ENCODE data around the gene AIF1. TPM values are rescaled to one million over a fixed set of nuclear protein-coding genes. Genes with fewer than 3 reads are reported as not detected.
"Not testable (repeated sequence)": the region's sequence is repeated elsewhere in the genome, so short reads cannot be mapped to it uniquely, and the experiment has no call there.

The AIF1 gene
- polyA plus RNA-seq, 3 donors: 63.3 to 80.6 (median 78.2) TPM

DNA sequence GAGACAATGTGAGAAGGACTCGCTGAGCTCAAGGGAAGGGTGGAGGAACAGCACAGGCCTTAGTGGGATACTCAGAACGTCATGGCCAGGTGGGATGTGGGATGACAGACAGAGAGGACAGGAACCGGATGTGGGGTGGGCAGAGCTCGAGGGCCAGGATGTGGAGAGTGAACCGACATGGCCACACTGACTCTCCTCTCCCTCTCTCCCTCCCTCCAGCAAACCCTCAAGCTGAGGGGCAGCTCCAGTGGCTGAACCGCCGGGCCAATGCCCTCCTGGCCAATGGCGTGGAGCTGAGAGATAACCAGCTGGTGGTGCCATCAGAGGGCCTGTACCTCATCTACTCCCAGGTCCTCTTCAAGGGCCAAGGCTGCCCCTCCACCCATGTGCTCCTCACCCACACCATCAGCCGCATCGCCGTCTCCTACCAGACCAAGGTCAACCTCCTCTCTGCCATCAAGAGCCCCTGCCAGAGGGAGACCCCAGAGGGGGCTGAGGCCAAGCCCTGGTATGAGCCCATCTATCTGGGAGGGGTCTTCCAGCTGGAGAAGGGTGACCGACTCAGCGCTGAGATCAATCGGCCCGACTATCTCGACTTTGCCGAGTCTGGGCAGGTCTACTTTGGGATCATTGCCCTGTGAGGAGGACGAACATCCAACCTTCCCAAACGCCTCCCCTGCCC is 38.0 kb upstream of the AIF1 start:
- DNase-seq (ENCODE audit: extremely low read depth in 1 of 11, low read depth in 9 of 11, low spot score in 4 of 11): no peak

DNA sequence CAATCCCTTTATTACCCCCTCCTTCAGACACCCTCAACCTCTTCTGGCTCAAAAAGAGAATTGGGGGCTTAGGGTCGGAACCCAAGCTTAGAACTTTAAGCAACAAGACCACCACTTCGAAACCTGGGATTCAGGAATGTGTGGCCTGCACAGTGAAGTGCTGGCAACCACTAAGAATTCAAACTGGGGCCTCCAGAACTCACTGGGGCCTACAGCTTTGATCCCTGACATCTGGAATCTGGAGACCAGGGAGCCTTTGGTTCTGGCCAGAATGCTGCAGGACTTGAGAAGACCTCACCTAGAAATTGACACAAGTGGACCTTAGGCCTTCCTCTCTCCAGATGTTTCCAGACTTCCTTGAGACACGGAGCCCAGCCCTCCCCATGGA is 37.5 kb upstream of the AIF1 start:
- DNase-seq (ENCODE audit: extremely low read depth in 1 of 11, low read depth in 9 of 11, low spot score in 4 of 11): no peak

DNA sequence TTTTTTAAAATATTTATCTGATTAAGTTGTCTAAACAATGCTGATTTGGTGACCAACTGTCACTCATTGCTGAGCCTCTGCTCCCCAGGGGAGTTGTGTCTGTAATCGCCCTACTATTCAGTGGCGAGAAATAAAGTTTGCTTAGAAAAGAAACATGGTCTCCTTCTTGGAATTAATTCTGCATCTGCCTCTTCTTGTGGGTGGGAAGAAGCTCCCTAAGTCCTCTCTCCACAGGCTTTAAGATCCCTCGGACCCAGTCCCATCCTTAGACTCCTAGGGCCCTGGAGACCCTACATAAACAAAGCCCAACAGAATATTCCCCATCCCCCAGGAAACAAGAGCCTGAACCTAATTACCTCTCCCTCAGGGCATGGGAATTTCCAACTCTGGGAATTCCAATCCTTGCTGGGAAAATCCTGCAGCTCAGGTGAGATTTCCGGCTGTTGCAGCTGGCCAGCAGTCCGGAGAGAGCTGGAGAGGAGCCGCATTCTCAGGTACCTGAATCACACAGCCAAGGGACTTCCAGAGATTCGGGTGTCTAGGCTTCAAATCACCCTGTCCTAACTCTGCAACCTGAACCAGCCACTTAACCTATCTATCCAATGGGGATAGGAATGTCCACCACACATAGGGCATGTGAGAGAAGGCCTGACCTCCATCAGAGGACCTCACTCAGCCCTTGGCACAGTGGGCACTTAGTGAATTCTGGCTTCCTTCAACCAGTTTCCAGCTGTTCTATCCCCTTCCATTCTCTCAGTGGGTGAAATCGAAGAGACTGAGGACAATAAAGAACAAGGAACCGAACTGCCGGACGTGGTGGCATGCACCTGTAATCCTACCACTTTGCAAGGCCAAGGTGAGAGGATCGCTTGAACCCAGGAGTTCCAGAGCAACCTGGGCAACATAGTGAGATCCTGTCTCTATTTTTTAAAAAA is 36.6 kb upstream of the AIF1 start:
- DNase-seq (ENCODE audit: extremely low read depth in 1 of 11, low read depth in 9 of 11, low spot score in 4 of 11): no peak

DNA sequence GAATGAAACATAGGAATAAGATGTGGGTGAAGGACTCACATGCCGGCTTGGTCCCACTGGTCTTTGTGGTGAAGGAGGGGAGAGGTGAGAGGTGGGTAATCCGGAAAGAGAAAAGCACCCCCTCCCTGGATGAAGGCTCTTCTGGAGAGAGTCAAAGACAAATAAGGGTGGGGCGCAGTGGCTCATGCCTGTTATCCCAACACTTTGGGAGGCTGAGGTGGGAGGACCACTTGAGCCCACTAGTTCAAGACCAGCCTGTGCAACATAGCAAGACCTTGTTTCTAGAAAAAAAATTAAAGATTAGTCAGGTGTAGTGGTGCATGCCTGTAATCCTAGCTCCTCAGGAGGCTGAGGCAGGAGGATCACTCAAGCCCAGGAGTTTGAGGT is 35.9 kb upstream of the AIF1 start:
- DNase-seq (ENCODE audit: extremely low read depth in 1 of 11, low read depth in 9 of 11, low spot score in 4 of 11): no peak

DNA sequence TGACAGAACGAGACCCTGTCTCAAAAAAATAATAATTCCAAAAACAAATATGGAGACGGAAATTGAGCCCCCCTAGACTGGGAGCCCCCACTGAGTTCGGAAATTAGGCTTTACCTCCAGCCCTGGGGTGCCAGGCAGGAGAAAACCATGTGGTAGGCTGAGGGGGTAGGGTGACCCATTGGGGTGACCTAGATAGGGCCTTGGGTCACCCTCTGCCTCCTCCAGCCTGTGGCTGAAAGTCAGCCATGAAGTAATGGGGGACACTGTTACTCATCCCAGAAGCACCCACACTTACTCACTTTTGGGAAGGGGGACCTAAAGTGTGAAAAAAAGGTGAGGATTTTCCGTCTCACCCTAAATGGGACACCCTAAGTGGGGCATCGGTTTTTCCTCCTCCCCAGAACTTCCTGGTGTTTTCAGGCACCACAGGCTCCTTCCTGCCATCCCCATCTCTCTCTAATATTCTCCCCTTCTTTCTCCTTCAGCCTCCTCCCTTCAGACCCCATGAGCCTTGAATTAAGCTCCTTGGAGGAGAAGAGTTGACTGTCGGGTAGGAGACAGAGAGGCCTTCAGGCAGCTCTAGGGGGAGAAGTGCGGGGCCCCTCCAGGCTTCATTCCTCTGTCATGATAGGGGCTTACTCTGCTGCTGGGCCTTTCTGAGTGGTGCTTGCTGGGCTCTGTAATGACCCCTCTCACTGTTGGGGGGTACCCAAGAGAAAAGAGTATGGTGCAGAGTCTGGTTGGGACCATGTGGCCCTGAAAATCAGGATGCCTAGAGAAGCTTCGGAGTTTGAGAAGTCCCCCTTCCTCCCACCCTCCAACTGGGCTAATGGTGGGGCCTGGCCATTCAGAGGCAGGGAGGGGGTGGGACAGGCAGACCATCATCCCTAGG is 35.2 kb upstream of the AIF1 start:
- DNase-seq (ENCODE audit: extremely low read depth in 1 of 11, low read depth in 9 of 11, low spot score in 4 of 11): no peak

DNA sequence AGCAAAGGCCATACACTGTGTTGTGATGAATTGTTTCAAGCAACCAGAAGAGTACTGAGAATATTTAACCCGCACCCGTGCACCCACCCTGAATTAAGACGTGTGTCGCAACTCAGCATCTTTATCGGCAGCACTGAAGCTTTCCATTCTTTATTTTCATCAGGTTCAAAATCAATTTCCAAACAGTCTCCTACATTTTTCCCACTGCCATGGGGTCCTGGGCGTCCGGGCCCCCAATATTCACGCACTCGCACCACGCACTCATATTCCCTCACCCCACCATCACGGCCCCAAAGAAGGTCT is 34.6 kb upstream of the AIF1 start:
- DNase-seq (ENCODE audit: extremely low read depth in 1 of 11, low read depth in 9 of 11, low spot score in 4 of 11): no peak

DNA sequence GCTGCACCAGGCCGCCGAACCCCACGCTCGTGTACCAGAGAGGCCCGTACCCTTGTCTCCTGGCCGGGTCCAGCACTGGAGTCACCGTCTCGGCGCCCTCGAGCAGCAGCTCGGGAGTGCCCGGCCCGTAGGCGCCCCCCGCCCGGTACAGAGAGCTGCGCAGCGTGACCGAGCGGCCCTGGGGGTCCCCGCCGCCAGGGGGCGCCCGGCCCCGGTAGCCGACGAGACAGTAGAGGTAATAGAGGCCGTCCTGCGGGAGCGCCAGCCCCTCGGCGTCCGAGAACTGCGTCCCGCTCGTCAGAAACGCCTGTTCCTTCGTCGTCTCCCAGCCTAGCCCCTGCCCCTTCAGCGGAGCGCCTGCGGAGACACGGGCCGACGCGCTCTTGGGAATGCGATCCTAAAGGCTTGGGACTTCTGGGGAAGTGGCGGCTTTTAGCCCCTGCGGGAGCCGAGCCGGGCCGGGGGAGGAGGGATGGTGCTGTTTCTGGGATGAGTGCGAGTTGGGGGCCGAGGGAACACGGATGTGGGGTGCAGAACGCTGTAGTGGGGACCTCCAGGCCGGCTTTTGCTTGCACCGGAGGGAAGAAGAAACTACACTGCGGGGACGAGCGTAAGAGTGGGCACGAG is 34.1 kb upstream of the AIF1 start:
- peak; percentile 67 to 86 (median 81) for DNase-seq (ENCODE audit: extremely low read depth in 1 of 11, low read depth in 9 of 11, low spot score in 4 of 11)

DNA sequence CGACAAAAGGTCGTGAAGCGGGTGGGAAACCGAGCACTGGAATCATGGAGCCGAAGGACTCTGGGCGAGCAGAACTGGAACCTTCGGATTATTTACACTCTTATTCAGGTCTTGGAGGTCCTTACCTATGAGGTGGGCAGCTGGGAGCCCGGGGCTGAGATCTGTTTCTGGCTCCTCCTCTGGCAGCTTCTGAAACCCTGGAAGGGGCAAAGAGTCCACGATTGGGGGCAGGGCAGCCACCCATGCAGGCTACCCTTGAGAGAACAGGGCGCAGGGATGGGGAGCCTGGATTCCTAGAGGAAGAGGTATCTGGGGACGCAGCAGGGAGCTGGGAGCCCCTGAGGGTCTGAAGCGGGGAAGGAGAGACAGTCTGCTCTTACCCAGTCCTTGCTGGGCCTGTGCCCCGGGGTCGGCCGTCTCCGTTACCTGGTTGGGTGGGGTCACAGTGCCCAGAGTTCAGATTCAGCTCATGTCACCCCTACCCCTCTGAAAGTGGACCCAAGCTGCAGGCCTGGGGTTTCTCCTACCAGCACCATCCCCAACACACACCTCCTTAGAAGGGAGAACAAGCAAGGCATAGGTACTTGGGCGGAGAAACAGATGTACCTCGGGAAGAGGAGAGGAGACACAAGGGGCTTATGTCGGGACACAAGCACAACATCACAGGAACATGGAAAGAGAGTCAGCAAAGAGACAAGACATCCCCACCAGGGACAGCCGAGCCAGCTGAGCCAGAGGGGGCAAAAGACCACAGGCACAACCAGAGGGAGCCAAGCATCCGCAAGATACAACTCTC is 33.4 kb upstream of the AIF1 start:
- DNase-seq (ENCODE audit: extremely low read depth in 1 of 11, low read depth in 9 of 11, low spot score in 4 of 11): peak in 1 of 11 donors; percentile 21

DNA sequence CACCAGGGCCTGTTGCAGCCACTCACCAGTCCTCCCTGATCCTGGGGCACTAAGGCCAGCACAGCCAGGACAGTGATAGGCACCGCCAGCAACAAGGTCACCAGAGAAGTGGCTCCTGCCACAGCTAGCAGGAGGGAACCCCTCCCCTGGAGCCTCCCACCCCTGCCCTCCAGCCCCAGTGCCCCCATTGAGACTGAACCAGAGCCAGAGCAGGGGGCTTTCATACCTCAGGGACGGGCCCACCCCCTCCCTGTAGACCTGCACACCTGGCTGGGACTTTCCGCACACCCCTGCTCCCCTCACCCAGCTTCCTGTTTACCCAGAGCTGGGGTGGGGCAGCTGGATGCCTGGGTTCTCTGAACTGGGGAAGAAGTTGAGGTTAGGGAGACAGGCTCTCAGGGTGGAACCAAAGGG is 32.8 kb upstream of the AIF1 start, which contains the start of gene LTB:
LTB (minus strand) TSS at position 195 of the 414 bp plus-strand sequence; CDS start at position 188, 7 bp downstream.
- no peak for DNase-seq (ENCODE audit: extremely low read depth in 1 of 11, low read depth in 9 of 11, low spot score in 4 of 11)

DNA sequence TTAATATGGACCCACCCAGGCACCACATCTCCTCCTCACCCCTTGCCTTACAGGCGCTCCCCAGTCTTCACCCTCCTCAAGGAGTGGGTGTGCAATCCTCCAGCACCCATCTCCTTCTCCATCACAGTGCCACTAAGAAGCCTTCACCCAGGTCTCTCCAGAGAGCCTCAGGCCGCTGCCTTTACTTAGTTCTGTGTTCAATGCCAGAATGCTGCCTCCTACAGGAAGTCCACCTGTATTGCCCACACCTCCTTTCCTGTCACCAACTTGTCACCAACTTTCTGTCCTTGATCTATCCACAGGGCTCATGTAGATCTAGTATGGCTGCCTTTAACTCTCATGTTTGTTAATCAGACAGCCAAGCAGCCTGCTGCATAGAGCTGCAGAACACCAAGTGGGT is 29.5 kb upstream of the AIF1 start:
- no peak for DNase-seq (ENCODE audit: extremely low read depth in 1 of 11, low read depth in 9 of 11, low spot score in 4 of 11)

DNA sequence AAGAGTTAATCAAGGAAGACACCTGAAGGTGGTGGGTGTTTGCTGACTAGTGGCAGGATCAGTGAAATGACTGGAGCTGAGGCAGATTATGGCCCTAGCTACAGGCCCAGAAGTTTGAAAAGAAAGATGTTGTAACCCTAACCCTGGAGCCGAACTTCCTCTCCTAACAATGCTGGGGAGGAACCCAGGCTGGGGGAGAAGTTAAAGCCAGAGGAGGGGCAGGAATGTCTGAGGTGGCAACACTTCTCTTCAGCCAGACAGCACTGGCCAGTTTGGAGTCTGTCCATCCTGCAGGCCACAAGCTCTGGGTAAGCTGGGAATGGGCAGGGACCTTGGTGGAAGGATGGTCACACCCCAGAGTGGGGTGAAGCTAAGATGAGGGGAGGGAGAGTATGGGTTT is 29.0 kb upstream of the AIF1 start, which contains the start of gene LST1:
LST1 (plus strand) TSS at position 270 of the 400 bp plus-strand sequence. CDS start 1,023 bp downstream, outside the sequence.
- DNase-seq (ENCODE audit: extremely low read depth in 1 of 11, low read depth in 9 of 11, low spot score in 4 of 11): no peak

DNA sequence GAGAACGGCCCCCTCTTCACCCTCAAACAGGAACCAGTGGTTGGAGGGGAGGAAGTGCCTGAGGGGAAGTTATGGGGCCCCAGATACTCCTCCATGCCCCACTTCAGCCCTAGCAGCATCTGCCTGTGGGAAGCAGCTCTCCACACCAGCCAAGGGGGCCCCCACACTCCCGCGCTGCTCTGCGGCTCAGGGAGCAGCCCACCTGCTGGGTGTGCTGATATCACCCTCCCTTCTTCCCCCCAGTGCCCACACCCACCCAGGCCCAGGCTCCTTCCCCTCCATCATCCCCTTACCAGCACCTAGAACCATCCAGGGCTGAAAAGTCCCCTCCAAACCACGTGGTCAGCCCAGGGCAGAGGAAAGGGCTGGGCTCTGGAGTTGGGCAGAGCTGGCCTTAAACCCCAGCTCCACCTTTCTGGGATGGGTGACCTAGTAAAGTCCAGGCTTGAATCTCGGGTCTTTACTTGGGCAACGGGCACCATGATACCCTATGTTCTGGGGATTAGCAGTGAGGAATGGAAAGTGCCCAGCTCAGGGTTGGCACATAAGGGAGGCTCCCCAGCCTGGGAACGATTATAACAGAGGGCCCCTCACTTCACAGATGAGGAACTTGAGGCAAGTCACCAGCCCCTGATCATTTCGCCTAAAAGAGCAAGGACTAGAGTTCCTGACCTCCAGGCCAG is 28.3 kb upstream of the AIF1 start:
- DNase-seq (ENCODE audit: extremely low read depth in 1 of 11, low read depth in 9 of 11, low spot score in 4 of 11): no peak

DNA sequence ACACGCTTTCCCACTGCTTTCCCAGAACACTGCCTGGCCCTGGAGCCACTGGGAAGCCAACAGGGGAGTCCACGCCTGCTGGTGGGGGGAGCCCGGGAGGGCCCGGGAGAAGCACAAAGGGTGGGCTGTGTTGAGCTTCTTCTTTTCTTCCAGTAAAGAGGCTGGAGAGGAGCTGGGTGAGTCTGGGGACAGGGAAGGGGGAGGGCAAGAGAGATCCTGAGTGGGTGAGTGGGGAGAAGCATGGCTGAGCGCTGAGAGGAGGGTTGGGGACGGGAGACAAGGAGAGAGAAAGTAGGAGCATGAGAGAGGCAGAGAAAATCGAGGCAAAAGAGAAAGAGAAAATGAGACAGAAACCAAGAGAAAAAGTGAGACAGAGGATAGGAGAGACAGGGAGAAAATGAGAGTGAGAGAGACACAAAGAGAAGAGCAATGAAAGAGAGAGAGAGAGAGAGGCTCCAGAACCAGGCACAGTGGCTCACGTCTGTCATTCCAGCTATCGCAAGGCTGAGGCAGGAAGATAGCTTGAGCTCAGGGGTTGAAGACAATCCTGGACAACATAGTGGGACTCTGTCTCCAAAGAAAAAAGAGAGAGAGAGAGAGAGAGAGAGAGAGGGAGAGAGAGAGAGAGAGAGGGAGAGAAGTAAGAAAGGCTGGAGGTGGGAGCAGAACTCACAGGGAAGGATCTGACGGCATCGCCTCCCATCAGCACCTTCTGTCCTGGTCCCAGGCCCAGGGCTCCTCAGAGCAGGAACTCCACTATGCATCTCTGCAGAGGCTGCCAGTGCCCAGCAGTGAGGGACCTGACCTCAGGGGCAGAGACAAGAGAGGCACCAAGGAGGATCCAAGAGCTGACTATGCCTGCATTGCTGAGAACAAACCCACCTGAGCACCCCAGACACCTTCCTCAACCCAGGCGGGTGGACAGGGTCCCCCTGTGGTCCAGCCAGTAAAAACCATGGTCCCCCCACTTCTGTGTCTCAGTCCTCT is 26.9 kb upstream of the AIF1 start:
- no peak for DNase-seq (ENCODE audit: extremely low read depth in 1 of 11, low read depth in 9 of 11, low spot score in 4 of 11)

DNA sequence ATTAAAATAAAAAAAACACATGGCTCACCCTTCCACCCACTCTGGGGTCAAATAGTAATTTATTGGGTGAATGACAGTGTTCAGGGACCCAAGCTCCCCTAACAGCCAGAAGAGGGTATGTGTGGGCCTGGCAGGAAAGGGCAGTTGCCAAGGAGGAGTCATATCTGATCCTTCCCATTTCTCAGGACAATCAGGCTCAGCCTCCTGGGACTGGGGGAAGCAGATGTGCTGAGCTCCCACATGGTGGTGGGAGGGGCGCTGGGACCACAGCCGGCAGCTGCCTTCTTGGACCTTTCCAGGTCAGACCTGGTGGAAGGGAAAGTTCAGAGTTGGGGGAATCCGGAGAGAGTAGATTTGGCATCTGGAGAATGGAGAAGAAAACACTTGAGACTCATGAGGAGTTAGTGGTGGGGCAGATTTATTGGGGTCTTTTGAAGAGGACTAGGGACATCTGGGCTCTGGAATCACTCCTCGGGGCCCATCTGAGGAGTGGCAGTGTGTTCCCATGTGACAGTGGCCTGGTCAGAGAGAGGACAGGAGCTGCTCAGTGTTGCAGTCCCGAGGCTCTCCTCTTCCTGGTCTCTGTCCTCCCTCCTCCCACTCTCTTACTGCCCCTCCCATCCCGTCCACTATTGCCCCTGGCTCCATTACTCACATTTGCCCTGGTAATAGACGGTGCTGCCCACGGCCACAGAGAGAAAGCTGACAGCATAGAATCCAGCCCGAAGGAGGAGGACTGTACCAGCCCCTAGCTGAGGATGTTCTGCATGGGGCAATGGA is 26.0 kb upstream of the AIF1 start:
- DNase-seq (ENCODE audit: extremely low read depth in 1 of 11, low read depth in 9 of 11, low spot score in 4 of 11): no peak

DNA sequence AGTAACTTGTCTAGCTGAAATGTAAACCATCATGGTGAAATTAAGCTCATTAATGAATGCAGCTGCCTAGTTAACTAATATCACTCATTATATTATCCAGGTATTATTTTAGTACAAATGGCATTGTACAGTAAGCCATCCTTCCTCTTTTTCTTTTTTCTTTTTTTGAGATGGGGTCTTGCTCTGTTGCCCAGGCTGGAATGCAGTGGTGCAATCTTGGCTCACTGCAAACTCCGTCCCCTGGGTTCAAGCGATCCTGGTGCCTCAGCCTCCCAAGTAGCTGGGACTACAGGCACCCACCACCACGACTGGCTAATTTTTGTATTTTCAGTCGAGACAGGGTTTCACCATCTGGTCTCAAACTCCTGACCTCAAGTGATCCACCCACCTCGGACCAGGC is 24.3 kb upstream of the AIF1 start:
- not testable (repeated sequence) for DNase-seq (ENCODE audit: extremely low read depth in 1 of 11, low read depth in 9 of 11, low spot score in 4 of 11)

DNA sequence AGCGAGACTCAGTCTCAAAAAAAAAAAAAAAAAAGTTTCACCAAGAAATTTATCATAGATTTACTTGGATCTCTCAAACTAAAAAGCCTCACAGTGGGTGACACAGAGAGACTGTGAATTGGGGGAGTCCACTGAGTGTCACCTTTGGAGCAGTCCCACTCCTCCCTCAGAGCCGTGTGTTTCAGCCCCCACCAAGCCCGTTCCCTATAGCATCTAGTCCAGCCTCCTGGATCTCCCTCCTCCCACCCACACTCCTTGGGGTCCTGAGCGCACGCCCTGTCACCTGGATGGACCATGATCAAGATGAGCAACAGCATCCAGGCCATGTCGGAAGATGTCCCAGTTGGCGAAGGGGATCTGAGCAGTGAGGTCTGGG is 22.6 kb upstream of the AIF1 start:
- DNase-seq (ENCODE audit: extremely low read depth in 1 of 11, low read depth in 9 of 11, low spot score in 4 of 11): no peak
